OCI-M1 (cell line): ENCODE measurements around the gene PM20D1.
A peak's percentile ranks its signal among the peaks of the same experiment; 100 is the strongest.

ENCODE experiments used
- DNase-seq: peaks from one replicate; lab custom pipeline; 2025; lab: John Stamatoyannopoulos, UW

PM20D1 gene

DNA sequence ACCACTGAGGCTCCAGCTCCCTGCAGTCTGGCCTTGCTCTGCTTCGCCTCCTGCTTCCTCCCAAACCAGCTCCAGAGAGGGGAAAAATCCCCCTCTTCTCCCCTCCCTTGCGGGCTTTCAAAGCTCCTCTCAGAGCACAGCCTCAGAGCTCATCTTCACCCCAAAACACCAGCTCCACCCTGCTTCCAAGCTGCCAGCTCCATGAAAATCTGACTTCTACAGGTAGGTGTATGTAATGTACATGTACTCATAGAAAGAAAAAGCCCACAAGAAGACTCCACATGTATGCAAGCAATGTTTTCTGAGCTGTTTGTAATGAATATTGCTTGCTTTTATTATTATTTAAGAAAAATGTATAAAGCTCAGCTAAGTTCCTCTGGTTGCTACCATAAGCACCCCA lies 45.3 kb downstream of the PM20D1 start:
- no peak for DNase-seq

DNA sequence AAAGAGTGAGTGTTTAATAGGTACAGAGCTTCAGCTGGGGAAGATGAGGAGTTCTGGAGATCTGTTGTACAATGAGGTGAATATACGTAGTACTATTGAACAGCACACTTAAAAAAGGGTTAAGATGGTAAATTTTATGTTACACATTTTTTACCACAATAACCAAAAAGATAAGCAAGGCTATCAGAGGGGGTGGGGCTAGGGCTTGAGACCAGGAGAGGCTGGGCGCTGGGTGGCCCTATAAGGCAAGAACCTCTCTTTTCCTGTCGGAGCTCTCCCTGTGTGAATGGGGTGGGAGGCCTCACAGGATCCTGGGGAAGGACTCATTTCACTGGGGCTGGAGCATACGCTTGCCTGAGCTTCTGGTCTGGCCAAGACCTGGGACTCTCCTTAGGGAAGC lies 45.9 kb downstream of the PM20D1 start:
- peak; percentile 39 for DNase-seq

DNA sequence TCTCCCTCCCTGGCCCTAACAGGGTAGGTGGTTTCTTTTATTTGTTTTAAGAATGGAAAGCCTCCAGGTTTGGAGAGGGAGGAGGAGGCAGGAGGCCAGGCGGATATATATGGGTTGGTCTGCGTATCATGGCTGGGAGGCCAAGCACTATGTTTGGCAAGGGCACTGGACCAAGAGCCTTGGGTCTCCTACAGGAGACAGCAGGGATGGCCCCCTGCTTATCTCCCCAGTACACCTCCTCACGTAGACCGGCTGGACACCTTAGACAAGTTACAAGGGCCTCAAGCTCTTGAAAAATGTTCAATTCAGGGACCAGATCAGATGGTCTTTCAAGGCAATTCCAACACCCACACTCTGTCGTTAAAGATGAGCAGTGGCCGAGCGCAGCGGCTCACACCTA lies 47.9 kb downstream of the PM20D1 start:
- no peak for DNase-seq

DNA sequence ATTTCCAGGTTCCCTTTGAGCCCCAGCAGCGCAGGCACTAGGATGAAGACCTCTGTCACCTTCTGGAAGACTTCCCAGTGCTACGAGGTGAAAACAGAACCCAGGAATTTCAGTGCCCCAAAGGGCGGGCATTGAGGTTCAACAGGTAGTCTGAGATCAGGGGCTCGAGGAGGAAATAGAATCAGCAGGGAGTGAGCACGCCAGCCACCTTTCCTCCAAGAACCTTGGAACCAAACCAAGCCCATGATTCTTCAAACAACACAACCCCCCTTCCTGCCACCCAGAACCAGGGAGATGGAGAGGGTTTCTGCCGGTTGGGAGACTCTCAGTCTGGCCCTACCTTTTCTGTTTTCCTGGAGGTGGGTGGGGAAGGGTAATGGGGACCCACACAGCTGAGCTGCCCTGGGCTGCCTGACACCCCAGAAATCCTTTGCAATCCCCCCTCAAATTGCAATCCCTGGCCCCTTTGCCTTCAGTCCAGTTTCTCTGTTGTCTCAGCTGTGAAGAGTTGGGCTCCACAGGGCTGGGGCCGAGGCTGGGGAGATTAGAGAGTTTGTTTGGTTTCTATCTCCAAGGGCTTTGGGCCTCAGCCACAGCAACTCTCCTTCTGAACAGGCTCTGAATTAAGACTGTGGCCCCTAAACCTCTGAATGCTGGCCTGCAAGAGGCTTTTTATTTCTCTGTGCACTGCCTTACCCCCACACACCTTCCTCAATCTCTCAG lies 48.8 kb downstream of the PM20D1 start:
- no peak for DNase-seq

DNA sequence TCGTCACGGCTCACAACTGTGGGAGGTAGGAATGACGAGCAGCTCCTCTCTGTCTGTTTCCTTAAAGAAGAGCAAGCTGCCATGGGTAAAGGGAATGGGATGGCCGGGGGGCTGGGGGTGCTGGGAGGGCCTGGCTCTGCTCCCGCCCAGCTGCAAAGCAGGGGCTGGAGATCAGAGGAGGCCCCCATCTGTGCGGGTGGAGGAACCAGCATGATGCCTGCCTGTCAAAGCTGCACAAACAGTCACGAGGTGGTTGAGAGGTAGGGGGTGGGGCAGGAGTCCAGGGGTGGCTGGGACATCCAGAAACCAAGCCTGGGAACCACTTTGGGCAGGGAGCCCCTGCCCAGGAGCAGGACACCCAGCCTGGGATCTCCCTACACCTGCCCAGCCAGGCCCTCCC lies 49.5 kb downstream of the PM20D1 start:
- DNase-seq, result no peak

GRCh38 chr1:205798577-205798976 lies 51.4 kb downstream of the PM20D1 start:
- no peak for DNase-seq

DNA sequence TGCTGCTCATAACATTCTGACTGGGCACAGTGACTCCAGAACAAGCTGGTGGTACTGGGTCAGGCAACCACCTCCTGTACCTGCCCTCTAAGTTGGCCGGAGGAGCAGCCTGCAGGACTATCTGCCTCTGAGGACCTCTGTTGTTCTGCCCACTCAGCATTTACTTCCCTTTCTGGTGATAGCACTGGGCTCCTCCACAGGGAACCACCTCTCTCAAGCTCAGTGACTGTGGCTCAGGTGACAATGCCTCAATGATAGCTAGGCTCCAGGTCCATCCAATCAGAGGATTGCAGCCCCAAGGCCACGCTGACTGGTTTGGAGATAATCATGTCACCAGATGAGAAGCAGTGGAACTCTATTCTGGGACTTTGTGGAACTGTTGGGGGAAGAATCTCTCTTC lies 52.8 kb downstream of the PM20D1 start:
- no peak for DNase-seq

DNA sequence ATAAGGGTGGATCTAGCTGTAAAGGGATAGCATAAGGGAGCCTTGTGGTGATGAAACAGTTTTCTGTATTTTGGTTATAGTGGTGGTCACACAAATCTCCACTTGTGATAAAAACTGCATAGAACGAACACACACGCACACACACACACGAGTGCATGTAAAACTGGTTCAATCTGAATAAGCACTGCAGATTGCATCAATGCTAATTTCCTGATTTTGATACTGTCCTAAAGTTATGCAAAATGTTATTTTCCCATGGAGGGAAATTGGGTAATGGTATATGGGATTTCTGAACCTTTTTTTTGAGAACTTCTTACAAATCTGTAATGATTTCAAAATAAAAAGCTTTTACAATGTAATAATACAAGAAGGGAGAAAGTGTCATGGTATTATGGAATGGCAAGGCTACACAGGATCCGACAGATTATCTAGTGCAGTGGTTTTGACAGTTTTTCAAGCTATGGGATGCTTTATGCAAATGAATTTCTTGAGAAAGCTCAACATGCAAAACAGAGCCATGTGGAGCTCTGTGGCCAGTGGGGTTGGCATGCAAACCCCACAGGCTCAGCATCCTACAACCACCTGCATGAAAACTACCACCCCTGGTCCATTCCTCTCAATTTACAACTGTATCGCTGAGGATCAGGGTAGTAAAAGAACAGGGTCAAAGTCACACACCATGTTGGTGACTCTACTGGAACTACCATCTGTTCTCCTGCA lies 55.8 kb downstream of the PM20D1 start:
- DNase-seq, result no peak

DNA sequence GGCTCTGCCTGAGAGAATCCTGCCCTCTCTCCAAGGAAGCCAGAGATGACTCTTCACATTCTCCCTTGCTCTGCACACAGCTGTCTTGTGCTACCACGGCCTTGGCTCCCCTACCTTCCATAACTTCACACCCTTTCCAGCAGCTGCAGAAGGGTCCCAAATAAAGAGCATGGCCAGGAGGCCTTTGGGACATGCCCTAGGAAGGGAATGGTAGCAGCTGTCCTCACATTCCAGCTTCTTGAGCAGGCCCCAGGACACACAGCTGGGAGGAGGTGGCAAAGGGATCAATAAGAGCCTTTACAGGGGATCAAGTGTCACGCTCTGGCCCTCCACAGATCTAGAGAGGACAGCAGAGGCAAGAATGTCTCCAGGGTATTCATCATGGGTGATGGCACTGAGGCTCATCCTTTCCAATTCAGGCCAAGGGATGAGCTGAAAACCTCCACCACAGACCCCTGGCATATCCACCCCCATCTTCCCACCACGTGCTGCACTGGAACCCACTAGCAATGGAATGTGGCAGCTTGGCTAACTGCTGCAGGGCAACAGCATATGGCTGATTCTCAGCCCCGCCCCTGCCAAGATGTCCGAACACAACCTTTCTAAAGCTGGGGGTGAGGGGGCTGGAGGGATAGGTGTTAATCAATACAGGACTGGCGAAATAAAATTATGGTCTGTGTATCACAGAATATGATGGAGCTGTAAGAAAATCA lies 56.8 kb downstream of the PM20D1 start:
- DNase-seq, result no peak

DNA sequence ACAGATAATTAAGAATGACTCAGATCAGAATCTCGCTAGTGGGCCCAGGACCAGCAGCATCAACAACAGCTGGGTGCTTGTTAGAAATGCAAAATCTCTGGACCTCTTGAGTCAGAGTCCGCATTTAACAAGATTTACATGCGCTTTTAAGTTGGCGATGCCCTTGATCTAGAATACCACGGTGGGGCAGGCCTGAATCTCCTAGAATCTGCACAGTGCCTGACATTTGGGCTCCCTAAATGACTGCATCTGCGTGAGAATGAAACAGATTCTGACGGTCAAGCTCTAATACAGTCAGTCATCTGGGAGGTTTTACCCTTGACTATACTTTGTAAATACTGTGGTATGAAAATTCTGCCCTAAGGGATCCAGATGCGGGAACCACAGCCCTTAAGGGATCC lies 57.5 kb downstream of the PM20D1 start:
- no peak for DNase-seq

DNA sequence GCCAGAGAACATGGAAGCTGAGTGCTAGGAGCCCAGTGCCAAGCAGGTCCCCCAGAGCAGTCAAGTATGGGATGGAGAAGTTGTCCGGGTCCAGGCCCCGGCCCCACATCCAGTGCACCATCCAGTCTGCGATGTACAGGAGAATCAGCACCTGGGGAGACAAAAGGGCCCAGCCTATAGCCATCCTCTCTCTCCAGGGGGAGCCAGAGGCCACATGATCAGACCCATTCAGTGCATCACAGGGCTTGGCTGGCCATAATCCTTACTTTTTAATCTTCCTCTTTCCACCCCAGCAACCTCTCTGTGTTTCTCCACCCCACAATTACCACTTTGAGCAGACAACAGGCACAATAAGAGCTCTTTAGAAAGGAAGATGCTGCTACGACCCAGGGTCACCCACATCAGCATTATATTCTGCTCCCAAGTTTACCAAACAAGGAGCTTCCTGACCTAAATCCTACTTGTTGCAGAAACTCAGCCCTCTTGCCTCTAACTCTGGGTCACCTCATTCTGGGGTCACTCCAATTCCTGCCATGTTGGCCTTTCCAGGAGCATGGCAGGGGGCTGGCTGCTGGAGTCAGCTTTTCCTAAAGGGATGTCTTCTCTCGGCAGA lies 58.3 kb downstream of the PM20D1 start:
- DNase-seq, result peak; percentile 83

- DNase-seq, result no peak
These were observed 62.5 kb downstream of the PM20D1 start for GRCh38 chr1:205787287-205787916.

DNA sequence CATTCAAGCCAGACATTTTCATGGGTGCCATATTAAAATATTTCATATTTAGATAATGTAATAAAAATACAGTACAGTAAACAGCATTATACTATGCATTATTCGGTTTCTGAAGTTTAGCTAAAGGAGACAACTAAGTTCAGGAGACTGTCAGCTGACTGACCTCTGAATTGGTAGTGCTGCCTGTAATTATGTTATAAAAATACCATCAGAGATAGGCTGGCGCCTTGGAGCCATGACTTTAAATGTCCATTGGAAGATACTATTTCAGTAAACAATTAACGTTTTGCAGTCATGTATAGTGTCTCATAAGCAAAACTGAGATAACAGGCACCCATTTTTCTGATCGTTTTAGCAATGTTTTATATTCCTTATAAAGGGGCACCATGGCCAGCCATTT lies 63.3 kb downstream of the PM20D1 start:
- no peak for DNase-seq

GRCh38 chr1:205785446-205785845 lies 64.5 kb downstream of the PM20D1 start:
- no peak for DNase-seq

GRCh38 chr1:205783904-205784303 lies 66.0 kb downstream of the PM20D1 start:
- no peak for DNase-seq

GRCh38 chr1:205783433-205783795 lies 66.5 kb downstream of the PM20D1 start:
- DNase-seq, result no peak

GRCh38 chr1:205782627-205783432 lies 67.1 kb downstream of the PM20D1 start:
- DNase-seq, result no peak

GRCh38 chr1:205780335-205780734 lies 69.6 kb downstream of the PM20D1 start:
- DNase-seq, result no peak
